ENCODE data around the gene HRAS. TPM values are rescaled to one million over a fixed set of nuclear protein-coding genes. Genes with fewer than 3 reads are reported as not detected.

HRAS gene
- polyA plus RNA-seq, 10 donors: 84.1 to 114 (median 101) TPM

DNA sequence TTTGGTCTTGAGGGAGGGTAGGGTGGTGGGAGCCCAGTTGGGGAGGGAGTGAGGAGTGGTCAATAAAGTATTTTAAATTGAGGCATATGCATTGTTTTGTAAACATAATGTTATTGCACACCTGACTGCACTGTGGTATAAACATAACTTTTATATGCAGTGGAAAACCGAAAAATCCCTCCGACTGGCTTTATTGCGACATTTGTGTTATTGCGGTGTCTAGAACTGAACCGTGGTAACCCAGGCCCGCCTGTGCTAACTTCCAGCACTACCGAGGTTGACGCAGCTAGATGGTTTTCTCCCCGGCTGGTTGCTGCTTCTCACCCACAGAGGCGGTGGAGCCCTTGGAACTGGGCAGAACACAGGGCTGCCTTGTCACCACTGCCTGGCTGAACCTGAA lies 20.8 kb downstream of the HRAS start:
- no peak for DNase-seq

- DNase-seq: no peak
Measured at GRCh38 chr11:512761-513595, 22.4 kb downstream of the HRAS start.

GRCh38 chr11:508956-509355 lies 26.4 kb downstream of the HRAS start:
- DNase-seq: no peak

DNA sequence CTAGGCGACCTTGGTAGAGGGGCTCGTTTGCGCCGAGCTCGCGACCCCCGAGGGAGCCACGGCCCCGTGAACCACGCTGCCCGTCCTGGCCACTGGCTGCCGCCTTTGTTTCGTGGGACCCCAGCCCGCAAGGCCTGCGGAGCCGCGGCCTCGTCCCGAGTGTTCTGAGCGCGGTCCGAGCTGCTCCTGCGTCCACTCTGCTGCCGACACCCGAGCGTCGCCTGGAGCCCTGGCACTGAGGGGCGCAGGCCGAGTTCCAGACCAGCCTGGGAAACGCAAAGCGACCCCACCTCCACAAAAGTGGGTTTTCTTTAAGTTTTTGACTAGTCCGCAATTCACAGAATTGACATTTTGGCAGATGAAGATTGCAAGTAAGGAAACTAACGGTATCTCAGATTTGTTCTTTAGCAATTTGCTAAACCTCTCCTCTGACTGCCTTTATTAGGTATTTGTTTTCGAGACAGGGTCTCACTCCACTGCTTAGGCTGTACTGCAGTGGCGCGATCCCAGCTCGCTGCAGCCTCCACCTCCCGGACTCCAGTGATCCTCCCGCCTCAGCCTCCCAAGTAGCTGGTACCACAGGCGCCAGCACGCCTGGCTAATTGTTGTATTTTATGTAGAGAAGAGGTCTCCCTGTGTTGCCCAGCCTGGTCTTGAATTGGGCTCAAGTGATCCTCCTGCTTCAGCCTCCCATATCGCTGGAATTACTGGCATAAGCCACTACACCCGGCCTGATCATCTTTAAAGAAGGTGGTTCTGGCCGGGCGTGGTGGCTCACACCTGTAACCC lies 27.5 kb downstream of the HRAS start:
- no peak for DNase-seq

GRCh38 chr11:506995-507726 lies 28.2 kb downstream of the HRAS start, which contains the start of gene RNH1:
TSS of gene RNH1 (minus strand) at chr11:507242. CDS start at chr11:502162, 5,080 bp downstream.
- DNase-seq: peak in 2 of 3 donors; percentile 92 to 95

- DNase-seq: peak; percentile 97 to 99 (median 99)
Measured at GRCh38 chr11:506238-506994, 29.0 kb downstream of the HRAS start.

- DNase-seq: no peak
Measured at GRCh38 chr11:504994-505344, 30.4 kb downstream of the HRAS start.

DNA sequence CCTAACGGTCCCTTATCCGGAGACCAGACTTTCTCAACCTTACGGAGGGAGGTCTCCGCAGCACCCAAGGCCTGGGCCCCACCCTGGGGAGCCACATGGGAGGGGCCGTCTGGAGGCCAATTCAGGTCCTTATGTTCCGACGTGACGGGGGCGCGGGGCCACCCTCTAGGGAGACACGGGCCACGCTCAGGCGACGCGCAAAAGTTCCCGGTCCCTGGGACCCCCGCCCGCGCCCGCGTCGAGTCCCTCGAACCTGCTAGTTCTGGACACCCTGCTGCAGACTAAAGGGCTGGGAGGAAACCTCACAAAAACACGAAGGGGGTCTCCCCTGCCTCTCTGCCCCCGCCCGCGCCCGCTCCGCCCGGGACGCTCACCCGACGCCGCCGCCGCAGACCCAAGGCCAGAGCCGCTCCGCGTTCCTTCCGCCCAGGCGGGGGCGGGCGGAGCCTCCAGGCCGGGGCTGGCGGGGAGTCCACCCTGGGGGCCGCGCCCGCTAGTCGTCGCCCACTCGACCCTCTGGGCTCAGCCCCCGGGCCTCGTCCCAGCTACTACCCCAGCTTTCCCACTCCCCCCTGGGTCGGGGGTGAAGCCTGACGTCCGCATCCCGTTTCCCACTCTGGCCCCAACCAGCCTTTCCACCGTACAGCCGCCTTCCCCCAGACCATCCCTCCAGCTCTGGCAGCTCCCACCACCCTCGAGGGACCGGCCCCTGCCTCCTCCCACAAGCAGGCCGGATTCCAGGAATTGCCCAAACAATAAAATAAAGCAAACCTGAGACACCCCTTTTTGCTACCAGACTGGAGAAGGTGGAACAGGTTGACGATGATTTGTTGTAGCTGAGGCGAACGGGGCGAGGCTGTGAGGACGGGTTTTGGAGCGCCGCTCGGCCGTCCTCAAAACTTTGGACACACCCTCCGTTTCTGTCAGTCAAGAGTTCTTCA lies 31.1 kb downstream of the HRAS start:
- DNase-seq: peak in 2 of 3 donors; percentile 72 to 87

DNA sequence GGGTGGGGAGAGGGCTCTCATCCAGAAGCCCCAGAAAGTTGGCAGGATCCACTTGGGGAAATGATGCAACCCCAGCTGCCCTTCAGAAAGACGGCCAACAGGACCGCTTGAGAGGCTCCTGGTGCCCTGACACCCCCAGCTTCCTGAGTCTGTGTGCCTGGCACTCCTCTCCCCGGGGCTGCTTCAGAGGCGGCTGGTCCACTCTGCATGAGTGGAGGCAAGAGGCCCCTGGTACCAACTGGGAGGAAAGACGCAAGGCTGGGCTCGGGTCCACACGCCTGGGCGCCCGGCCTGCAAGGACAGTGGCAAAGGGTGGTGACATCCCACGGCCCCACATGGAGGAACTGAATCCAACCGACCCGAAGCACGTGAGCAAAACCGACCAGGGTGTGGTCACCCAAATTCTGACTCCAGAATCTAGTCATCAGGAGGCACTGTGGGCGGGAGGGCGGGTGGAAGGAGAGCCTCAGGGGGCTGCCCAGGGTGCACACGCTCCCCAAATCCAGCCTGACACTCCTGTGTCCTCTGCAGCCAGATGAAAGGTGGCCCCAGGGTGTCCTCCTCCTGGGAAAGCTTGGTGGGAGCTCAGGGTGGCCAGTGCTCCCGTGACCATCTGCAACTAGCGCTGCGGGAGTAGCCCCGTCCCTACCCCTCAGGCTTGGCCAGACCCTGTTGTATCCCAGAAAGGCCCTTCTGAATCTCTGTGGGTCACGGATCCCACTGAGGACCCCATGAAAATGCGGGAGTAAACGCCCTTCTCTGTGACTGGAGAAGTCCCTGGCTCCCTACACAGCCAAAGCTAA lies 32.0 kb downstream of the HRAS start:
- peak in 1 of 3 donors; percentile 27 for DNase-seq

DNA sequence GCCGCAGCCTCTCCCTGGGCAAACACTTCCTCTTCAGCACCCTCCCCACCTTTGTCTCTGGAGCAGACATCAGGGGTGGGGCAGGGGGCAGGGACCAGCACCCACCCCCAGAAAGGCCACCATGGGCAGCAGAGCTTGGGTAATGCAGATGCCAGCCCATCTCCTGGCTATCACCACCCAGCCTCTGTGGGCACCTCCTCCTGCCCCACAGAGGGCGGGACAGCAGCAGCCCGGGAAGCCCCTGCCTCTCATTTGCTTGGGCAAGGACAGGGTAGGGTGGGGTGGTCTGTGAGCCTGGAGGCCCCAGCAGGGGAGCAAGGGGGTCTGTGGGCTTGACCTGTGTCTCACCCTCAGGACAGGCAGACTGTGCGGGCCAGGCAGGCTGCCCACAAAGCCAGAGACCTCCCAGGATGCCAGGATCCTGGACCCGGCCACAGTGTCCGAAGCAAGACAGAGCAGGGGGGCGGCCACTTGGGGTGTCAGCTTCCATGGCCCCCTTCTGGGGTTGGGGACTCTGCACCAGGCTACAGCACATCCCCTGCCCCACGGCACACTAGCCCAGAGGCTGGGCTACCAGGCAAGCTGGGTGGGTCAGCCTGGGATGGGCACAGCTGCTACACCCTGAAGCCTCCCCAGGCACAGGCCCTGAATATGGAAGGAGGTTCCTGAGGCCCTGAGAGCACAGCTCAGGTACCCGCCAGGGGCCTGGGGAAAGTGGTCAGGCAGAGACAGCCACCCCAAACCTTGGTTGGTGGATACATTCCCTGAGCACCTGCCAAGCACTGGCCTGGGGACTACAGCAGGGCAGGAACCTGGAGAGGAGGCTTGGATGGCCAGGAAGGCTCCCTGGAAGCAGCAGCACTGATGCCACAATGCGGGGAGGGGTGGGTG lies 32.8 kb downstream of the HRAS start:
- DNase-seq: peak in 1 of 3 donors; percentile 12

DNA sequence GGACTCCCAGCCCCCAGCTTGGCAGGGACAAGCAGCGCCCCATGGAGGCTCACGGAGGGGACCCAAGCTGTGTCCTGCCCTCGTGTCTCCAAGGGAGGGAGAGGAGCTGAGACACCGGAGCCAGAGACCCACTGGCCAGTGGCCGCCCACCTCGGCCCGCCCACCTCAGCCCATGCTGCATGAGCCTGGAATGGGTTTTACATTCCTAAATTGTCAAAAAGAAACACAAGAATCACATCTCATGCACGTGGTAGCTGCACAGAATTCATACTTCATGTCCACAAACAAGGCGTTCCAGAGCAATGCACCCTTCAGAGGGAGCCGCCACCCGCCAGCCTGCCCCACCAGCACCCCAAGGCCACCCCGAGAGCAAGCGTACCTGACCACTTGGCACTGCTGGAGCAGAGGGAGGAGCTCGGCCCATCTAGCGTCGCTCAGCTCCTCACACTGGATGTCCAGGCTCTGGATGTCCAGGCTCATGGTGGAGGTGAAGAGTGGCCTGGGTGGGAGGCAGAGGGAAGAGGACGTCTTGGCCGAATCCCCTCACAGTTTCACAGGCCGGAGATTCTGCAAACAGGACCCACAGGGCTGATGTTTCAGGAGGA lies 33.6 kb downstream of the HRAS start:
- DNase-seq: peak in 1 of 3 donors; percentile 2

DNA sequence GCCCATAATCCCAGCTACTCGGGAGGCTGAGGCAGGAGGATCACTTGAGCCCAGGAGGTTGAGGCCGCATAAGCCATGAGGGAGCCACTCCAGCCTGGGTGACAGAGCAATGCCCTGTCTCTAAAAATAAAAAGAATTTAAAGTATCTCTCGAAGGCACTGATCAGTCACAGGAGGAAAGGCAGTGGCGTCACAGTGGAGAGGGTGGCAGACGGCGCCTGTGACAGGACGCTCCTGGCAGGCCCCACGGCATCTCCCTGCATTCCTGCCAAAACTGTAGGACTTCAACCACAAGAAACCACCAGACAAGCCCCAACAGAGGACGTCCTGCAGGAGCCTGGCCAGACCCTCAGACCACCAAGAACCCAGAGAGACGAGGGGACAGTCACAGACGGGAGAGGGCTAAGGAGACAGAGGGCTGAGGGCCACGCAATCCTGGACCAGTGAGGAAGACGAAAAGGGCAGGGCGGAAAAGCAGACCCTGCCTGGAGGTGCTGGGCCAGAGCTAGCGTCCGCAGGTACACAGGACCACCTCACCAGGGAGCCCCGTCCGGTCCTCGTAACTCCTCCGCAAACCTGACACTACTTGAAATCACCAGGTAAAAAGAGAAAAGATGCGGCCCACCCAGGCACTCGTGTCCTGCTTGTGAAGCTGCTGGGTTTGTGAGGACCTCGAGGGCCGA lies 34.2 kb downstream of the HRAS start:
- DNase-seq: no peak

GRCh38 chr11:499201-500076 lies 35.9 kb downstream of the HRAS start:
- DNase-seq: peak in 1 of 3 donors; percentile 5

DNA sequence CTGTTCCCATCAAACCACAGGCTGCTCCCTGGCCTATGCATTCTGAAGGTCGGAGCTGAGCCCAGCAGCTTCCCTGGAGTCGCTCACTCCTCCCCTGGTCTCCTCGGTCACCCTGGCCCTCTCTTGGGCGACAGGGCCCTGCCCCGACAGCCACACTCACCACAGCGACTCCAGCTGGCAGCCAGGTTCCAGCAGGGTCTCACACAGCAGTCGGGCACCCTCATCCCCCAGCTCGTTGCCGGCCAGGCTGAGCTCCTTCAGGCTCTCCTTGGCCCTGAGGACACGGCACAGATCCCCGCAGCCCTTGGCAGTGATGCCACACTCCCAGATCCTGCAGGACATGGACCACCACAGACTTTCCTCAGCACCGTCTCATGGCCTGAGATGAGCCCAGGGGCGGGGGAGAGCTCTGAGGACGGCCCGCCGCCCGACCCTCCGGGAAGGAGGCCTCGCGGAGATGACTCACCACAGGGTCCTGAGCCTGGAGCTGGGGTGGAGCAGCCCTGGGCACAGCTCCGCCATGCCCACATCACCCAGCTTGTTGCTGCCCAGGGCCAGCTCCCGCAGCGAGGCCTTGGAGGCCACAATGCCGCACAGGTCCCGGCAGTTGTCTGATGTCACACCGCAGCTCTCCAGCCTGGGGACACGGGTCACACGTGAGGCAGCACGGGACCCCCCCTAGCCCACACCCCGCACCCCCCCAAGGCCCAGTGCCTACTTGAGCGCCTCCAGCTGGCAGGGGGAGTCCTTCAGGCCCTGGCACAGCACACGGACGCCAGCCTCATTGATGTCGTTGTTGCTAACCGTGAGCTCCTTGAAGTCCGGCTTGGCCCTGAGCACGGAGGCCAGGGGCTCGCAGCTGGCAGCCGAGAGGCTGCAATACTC lies 36.8 kb downstream of the HRAS start:
- no peak for DNase-seq

Data from muscle of back (tissue), 11 donors.